AG10803 (cell line): ENCODE measurements around the gene SMARCB1.

Source experiments
- DNase-seq: peaks from one replicate; pipeline ENCODE4 v3.0.0; 2010; ENCODE audit warnings: low read depth
- H3K4me3 ChIP-seq: 2 replicates; pipeline ENCODE4 v1.5.1; 2011; ENCODE audit warnings: mild to moderate bottlenecking, low read length, control low read depth
- TF ChIP-seq, protein P1 (sequence below): conservative IDR thresholded peaks from 2 replicates; pipeline ENCODE4 v1.5.1; 2011; ENCODE audit warnings: mild to moderate bottlenecking, low read length, control low read depth, inconsistent platforms

SMARCB1 gene

DNA sequence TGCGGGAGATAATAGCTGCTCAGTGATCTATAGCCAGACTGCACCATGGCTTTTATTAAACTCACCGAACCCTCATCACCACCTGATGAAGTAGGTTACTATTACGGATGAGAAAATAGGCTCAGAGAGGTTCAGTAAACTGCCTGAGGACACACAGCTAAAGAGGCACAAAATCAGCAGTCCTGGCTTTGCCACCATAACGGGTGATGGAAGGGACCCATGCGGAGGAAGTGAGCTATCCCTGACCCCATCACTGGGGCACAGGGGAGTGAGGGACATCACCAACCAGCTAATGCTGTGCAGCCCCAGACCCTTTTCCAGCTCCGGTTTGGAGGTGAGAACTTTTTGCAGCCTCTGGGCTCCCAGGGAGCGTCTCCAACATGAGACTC lies 59.3 kb downstream of the SMARCB1 start:
- no peak overlapping the region for H3K4me3 ChIP-seq
- TF ChIP-seq, protein P1, sequence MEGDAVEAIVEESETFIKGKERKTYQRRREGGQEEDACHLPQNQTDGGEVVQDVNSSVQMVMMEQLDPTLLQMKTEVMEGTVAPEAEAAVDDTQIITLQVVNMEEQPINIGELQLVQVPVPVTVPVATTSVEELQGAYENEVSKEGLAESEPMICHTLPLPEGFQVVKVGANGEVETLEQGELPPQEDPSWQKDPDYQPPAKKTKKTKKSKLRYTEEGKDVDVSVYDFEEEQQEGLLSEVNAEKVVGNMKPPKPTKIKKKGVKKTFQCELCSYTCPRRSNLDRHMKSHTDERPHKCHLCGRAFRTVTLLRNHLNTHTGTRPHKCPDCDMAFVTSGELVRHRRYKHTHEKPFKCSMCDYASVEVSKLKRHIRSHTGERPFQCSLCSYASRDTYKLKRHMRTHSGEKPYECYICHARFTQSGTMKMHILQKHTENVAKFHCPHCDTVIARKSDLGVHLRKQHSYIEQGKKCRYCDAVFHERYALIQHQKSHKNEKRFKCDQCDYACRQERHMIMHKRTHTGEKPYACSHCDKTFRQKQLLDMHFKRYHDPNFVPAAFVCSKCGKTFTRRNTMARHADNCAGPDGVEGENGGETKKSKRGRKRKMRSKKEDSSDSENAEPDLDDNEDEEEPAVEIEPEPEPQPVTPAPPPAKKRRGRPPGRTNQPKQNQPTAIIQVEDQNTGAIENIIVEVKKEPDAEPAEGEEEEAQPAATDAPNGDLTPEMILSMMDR, result no peak
- no peak for DNase-seq

DNA sequence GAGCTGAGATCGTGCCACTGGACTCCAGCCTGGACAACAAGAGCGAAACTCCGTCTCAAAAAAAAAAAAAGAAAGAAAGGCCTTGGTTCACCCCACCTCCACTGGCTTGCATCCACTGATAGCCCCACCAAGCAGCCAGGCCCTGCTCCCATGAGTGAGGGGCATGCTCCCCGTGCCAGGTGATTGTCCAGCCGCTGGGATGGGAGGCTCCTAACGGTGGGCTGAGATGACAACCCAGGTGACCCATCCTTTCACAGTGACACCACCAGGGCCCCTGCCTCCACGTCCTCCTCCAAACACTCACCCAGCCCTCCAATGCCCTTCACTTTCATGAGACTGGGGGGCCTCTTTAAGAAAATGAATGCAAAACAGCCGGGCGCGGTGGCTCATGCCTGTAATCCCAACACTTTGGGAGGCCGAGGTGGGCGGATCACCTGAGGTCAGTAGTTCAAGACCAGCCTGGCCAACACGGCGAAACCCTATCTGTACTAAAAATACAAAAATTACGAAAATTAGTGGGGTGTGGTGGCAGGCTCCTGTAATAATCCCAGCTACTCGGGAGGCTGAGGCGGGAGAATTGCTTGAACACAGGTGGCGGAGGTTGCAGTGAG lies 60.6 kb downstream of the SMARCB1 start:
- TF ChIP-seq, protein P1, result no peak
- no peak overlapping the region for H3K4me3 ChIP-seq
- no peak for DNase-seq

- TF ChIP-seq, protein P1, result no peak
- no peak for DNase-seq
- no peak overlapping the region for H3K4me3 ChIP-seq
Measured at GRCh38 chr22:23847991-23848864, 61.5 kb downstream of the SMARCB1 start.

DNA sequence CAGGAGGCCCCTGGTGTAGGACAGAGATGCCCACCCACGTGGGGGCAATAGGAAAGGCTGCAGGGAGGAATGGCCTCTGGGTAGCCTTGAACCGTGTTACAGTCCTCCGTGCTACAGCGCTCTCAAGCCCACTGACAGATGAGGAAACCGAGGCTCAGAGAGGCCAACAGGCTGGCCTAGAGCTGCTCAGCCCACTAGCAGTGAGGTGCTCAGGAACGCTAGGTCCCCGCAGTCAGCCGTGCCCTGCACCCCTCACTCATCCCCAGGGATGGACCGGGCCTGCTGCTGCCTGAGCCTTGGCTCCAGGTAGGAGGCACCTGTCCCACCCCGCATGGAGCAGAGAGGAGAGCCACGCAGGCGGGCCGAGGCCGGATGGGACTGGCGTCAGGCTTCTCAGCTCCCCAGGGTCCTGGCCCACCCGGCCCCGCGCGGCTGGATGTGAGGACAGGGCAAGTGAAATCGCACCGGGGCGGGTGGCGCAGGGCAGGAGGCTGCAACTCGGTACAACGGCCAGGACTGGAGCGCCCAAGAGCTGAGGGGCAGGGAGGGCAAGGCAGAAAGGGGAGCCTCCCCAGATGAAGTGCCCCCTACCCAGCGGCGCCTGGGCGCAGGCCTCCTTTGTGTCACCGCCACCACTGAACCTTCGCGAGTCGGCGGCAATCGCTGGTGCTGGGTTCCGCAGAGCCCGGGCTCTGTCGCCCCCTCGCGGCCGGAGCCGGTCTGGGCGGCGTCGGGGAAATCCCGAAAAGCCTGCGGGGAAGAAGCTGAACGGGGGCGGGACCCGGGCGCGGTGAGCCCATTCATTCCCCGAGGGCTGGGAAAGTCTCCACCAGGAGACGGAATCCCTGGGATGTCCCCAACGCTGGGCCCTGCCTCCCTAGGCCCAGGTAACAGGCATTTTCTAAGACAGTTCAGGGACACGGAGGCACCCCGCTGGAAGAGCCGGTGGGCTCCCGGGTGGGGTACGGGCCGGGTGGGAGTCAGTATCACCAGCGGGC lies 62.5 kb downstream of the SMARCB1 start:
- TF ChIP-seq, protein P1, result peak; percentile 79
- peak; percentile 60 for DNase-seq
- H3K4me3 ChIP-seq, result no peak overlapping the region

- no peak for DNase-seq
- H3K4me3 ChIP-seq, result no peak overlapping the region
- TF ChIP-seq, protein P1, result no peak
Measured at GRCh38 chr22:23850136-23850611, 63.4 kb downstream of the SMARCB1 start.

DNA sequence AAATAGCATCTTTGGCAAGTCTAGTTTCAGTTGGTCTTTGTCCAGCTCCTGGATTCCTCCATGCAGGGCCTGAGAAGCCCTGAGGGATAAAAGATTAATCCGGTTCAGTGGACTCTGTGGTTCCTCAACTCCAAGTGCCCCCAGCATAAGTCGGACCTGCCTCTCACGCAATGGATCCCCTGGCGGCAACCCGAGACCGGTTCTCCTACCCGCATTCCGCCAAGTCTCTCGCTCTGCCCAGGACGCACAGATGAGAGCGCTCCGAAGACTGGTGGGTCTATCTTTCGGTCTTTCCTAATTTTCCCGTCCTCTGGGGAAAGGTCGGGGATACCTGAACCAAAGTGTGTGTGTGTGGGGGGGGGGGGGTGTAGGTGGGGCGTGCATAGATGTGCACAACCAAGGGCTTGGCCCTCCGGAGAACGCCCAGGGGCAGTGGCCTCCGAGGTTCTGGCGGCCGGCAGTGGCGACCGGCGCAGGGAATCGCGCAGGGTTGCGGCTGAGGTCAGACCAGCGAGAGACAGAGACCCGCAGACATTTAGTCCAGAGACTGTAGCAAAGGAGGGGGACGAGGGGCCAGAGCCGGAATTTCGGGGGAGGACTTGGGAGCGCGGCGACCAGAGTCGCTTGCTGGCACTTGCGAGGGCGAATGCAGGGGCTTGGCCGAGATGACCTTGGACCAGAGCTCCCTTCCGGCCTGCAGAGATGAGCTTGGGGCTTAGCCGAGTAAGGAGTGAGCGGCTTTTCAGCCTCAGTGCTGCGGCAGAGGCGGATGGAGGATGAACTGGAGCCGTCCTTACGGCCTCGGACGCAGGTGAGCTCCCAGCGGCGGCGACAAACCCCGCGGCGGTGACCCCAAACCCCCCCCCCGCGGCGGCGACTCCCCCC lies 70.2 kb downstream of the SMARCB1 start:
- TF ChIP-seq, protein P1, result peak; percentile 28; the same call in 1 of the 2 replicates
- peak overlapping the region; percentile 83 for H3K4me3 ChIP-seq

More for the DNA sequence above, 70.2 kb downstream of the SMARCB1 start:
- peak; percentile 56 for DNase-seq
